Naive B cell (primary cell): ENCODE data around the gene XRCC1. TPM values are rescaled to one million over a fixed set of nuclear protein-coding genes. Genes with fewer than 3 reads are reported as not detected.
A peak's percentile ranks its signal among the peaks of the same experiment; 100 is the strongest.
"Not testable (repeated sequence)": the region's sequence is repeated elsewhere in the genome, so short reads cannot be mapped to it uniquely, and the experiment has no call there.

Experiments
- ATAC-seq, 2 donors: fragments of 150-1000 bp; cut with Tn5 transposase; 2 replicates each; pipeline ENCODE4 v1.10.0; 2021; ENCODE audit warnings: low read depth in 2 of 2, mild to moderate bottlenecking in 2 of 2, moderate library complexity in 2 of 2
- DNase-seq: peaks from one replicate; pipeline ENCODE4 v3.0.0; 2022
- H3K27ac Mint-ChIP-seq, 6 donors: one replicate each; pipeline ENCODE4 v1.8.0; 2020 to 2022; ENCODE audit warnings: mild to moderate bottlenecking in 6 of 6, mixed read lengths in 6 of 6, moderate library complexity in 5 of 6, inconsistent platforms in 2 of 6
- H3K27me3 Mint-ChIP-seq, 3 donors: one replicate each; pipeline ENCODE4 v1.8.0; 2021 to 2022; ENCODE audit warnings: mixed read lengths in 3 of 3, mild to moderate bottlenecking in 1 of 3
- H3K36me3 Mint-ChIP-seq, 2 donors: one replicate each; pipeline ENCODE4 v1.8.0; 2020 to 2022; ENCODE audit warnings: mixed read lengths in 2 of 2, inconsistent platforms in 1 of 2, mild to moderate bottlenecking in 1 of 2
- H3K4me1 Mint-ChIP-seq, 3 donors: one replicate each; pipeline ENCODE4 v1.8.0; 2020 to 2022; ENCODE audit warnings: mixed read lengths in 3 of 3, inconsistent platforms in 1 of 3, mild to moderate bottlenecking in 1 of 3, moderate library complexity in 1 of 3
- H3K4me3 Mint-ChIP-seq, 8 donors: one replicate each; pipeline ENCODE4 v1.8.0; 2020 to 2022; ENCODE audit warnings: mild to moderate bottlenecking in 8 of 8, mixed read lengths in 8 of 8, moderate library complexity in 8 of 8, inconsistent platforms in 2 of 8
- H3K9me3 Mint-ChIP-seq, 7 donors: one replicate each; pipeline ENCODE4 v1.8.0; 2020 to 2022; ENCODE audit warnings: mixed read lengths in 7 of 7, mild to moderate bottlenecking in 5 of 7, inconsistent platforms in 2 of 7, moderate library complexity in 1 of 7
- polyA plus RNA-seq, 6 donors: library from polyadenylated mRNA; unstranded; fragments of 300-500 nt; fragmentation: Illumina TruSeq; gene quantifications; one replicate each; pipeline ENCODE4 v1.2.3, GENCODE V29; 2021; ENCODE audit warnings: low read depth in 6 of 6

The XRCC1 gene
- polyA plus RNA-seq, 6 donors from 2014 or later: 24.4 to 32.4 (median 29.6) TPM

- peak overlapping the region; percentile 53 to 89 (median 79) for H3K4me3 Mint-ChIP-seq
- ATAC-seq: peak in 1 of 2 donors; percentile 4
- H3K36me3 Mint-ChIP-seq: peaks cover 0 to 3% of the 10 kb centered on the region in 2 donors
- H3K9me3 Mint-ChIP-seq: peaks cover 0 to 4% (median 0%) of the 10 kb centered on the region in 7 donors
- no peaks in the 10 kb centered on the region for H3K27me3 Mint-ChIP-seq
- no peak for DNase-seq
- peak overlapping the region; percentile 93 to 99 (median 96) for H3K27ac Mint-ChIP-seq
- peaks cover 49 to 73% (median 56%) of the 10 kb centered on the region in 3 donors for H3K4me1 Mint-ChIP-seq
Observed at GRCh38 chr19:43562226-43562697, 13.1 kb downstream of the XRCC1 start.

- Mint-ChIP-seq H3K27me3 (no peaks in the 10 kb centered on the region), H3K9me3 (peaks cover 0 to 4% (median 0%) of the 10 kb centered on the region in 7 donors), H3K4me1 (peaks cover 49 to 68% (median 56%) of the 10 kb centered on the region in 3 donors), H3K27ac (peak overlapping the region; percentile 93 to 99 (median 96)), H3K4me3 (peak overlapping the region in 7 of 8 donors; percentile 72 to 89 (median 81)), H3K36me3 (no peaks in the 10 kb centered on the region)
- ATAC-seq: no peak
- no peak for DNase-seq
Observed at GRCh38 chr19:43561139-43561970, 14.0 kb downstream of the XRCC1 start.

GRCh38 chr19:43560687-43561086, 14.6 kb downstream of the XRCC1 start:
- peak overlapping the region; percentile 15 to 96 (median 94) for H3K27ac Mint-ChIP-seq
- no peak for DNase-seq
- ATAC-seq: no peak
- H3K9me3 Mint-ChIP-seq: peaks cover 0 to 4% (median 0%) of the 10 kb centered on the region in 7 donors
- H3K36me3 Mint-ChIP-seq: no peaks in the 10 kb centered on the region
- peak overlapping the region in 4 of 8 donors; percentile 47 to 89 (median 75) for H3K4me3 Mint-ChIP-seq
- peaks cover 49 to 64% (median 56%) of the 10 kb centered on the region in 3 donors for H3K4me1 Mint-ChIP-seq
- no peaks in the 10 kb centered on the region for H3K27me3 Mint-ChIP-seq

- Mint-ChIP-seq H3K36me3 (peaks cover 10 to 17% of the 10 kb centered on the region in 2 donors), H3K27me3 (no peaks in the 10 kb centered on the region), H3K4me1 (peaks cover 18 to 27% (median 22%) of the 10 kb centered on the region in 3 donors), H3K4me3 (no peak overlapping the region), H3K9me3 (no peaks in the 10 kb centered on the region), H3K27ac (peak overlapping the region in 4 of 6 donors; percentile 29 to 84 (median 68))
- peak; percentile 74 for DNase-seq
- peak; percentile 82 to 98 for ATAC-seq
Observed at GRCh38 chr19:43555185-43555770, 20.0 kb downstream of the XRCC1 start.

- peak overlapping the region in 2 of 6 donors; percentile 65 to 76 for H3K27ac Mint-ChIP-seq
Observed at GRCh38 chr19:43554317-43554895, 20.9 kb downstream of the XRCC1 start.

GRCh38 chr19:43553656-43554055, 21.7 kb downstream of the XRCC1 start:
- Mint-ChIP-seq H3K27me3 (no peaks in the 10 kb centered on the region), H3K36me3 (peaks cover 10 to 22% of the 10 kb centered on the region in 2 donors), H3K9me3 (no peaks in the 10 kb centered on the region), H3K27ac (peak overlapping the region in 3 of 6 donors; percentile 38 to 64 (median 49)), H3K4me1 (peaks cover 9 to 24% (median 16%) of the 10 kb centered on the region in 3 donors), H3K4me3 (peak overlapping the region in 1 of 8 donors; percentile 15)
- ATAC-seq (no peak), DNase-seq (no peak)

More at GRCh38 chr19:43554317-43554895, 20.9 kb downstream of the XRCC1 start:
- DNase-seq (no peak), ATAC-seq (no peak)
- Mint-ChIP-seq H3K4me1 (peaks cover 9 to 24% (median 17%) of the 10 kb centered on the region in 3 donors), H3K9me3 (no peaks in the 10 kb centered on the region), H3K36me3 (peaks cover 10 to 22% of the 10 kb centered on the region in 2 donors), H3K4me3 (peak overlapping the region in 1 of 8 donors; percentile 44), H3K27me3 (no peaks in the 10 kb centered on the region)

- Mint-ChIP-seq H3K36me3 (peaks cover 10 to 22% of the 10 kb centered on the region in 2 donors), H3K9me3 (no peaks in the 10 kb centered on the region), H3K27ac (peak overlapping the region in 1 of 6 donors; percentile 69), H3K4me3 (no peak overlapping the region), H3K27me3 (no peaks in the 10 kb centered on the region), H3K4me1 (peaks cover 9 to 24% (median 16%) of the 10 kb centered on the region in 3 donors)
- ATAC-seq: no peak
- DNase-seq: no peak
Observed at GRCh38 chr19:43552616-43553015, 22.7 kb downstream of the XRCC1 start.

GRCh38 chr19:43552198-43552450, 23.2 kb downstream of the XRCC1 start:
- Mint-ChIP-seq H3K27ac (peak overlapping the region in 2 of 6 donors; percentile 67 to 78), H3K4me1 (peaks cover 9 to 24% (median 16%) of the 10 kb centered on the region in 3 donors), H3K27me3 (no peaks in the 10 kb centered on the region), H3K36me3 (peaks cover 10 to 22% of the 10 kb centered on the region in 2 donors), H3K4me3 (no peak overlapping the region), H3K9me3 (no peaks in the 10 kb centered on the region)
- ATAC-seq (no peak), DNase-seq (no peak)

GRCh38 chr19:43551399-43552197, 23.7 kb downstream of the XRCC1 start:
- ATAC-seq (no peak), DNase-seq (no peak)
- H3K27me3 Mint-ChIP-seq: no peaks in the 10 kb centered on the region
- peaks cover 9 to 24% (median 16%) of the 10 kb centered on the region in 3 donors for H3K4me1 Mint-ChIP-seq
- H3K36me3 Mint-ChIP-seq: peaks cover 10 to 22% of the 10 kb centered on the region in 2 donors
- H3K27ac Mint-ChIP-seq: peak overlapping the region in 4 of 6 donors; percentile 59 to 78 (median 72)
- H3K4me3 Mint-ChIP-seq: no peak overlapping the region
- no peaks in the 10 kb centered on the region for H3K9me3 Mint-ChIP-seq

- H3K4me1 Mint-ChIP-seq: peaks cover 0 to 8% (median 6%) of the 10 kb centered on the region in 3 donors
- no peak for ATAC-seq
- H3K4me3 Mint-ChIP-seq: no peak overlapping the region
Observed at GRCh38 chr19:43548706-43549105, 26.6 kb downstream of the XRCC1 start.

GRCh38 chr19:43547926-43548325, 27.4 kb downstream of the XRCC1 start:
- not testable (repeated sequence) for ATAC-seq
- H3K36me3 Mint-ChIP-seq: peaks cover 5 to 31% of the 10 kb centered on the region in 2 donors

More at GRCh38 chr19:43548706-43549105, 26.6 kb downstream of the XRCC1 start:
- DNase-seq: no peak
- H3K9me3 Mint-ChIP-seq: no peaks in the 10 kb centered on the region
- no peak overlapping the region for H3K27ac Mint-ChIP-seq
- H3K36me3 Mint-ChIP-seq: peaks cover 5 to 31% of the 10 kb centered on the region in 2 donors
- no peaks in the 10 kb centered on the region for H3K27me3 Mint-ChIP-seq

GRCh38 chr19:43546581-43546980, 28.7 kb downstream of the XRCC1 start:
- no peaks in the 10 kb centered on the region for H3K27me3 Mint-ChIP-seq
- H3K4me3 Mint-ChIP-seq: no peak overlapping the region
- ATAC-seq: no peak
- H3K27ac Mint-ChIP-seq: peak overlapping the region in 1 of 6 donors; percentile 88
- peaks cover 0 to 4% (median 3%) of the 10 kb centered on the region in 3 donors for H3K4me1 Mint-ChIP-seq
- H3K36me3 Mint-ChIP-seq: peaks cover 4 to 26% of the 10 kb centered on the region in 2 donors
- no peak for DNase-seq
- H3K9me3 Mint-ChIP-seq: no peaks in the 10 kb centered on the region

More at GRCh38 chr19:43547926-43548325, 27.4 kb downstream of the XRCC1 start:
- not testable (repeated sequence) for DNase-seq, H3K4me1 Mint-ChIP-seq, H3K9me3 Mint-ChIP-seq, H3K27me3 Mint-ChIP-seq, H3K27ac Mint-ChIP-seq, H3K4me3 Mint-ChIP-seq
